Globus pallidus (tissue), 1 donor: ENCODE data around the gene RRP1.
A peak's percentile ranks its signal among the peaks of the same experiment; 100 is the strongest.

Experiments
- DNase-seq: peaks from one replicate; pipeline ENCODE4 v3.0.0-alpha.2; 2015; ENCODE audit warnings: low spot score

Gene RRP1

DNA sequence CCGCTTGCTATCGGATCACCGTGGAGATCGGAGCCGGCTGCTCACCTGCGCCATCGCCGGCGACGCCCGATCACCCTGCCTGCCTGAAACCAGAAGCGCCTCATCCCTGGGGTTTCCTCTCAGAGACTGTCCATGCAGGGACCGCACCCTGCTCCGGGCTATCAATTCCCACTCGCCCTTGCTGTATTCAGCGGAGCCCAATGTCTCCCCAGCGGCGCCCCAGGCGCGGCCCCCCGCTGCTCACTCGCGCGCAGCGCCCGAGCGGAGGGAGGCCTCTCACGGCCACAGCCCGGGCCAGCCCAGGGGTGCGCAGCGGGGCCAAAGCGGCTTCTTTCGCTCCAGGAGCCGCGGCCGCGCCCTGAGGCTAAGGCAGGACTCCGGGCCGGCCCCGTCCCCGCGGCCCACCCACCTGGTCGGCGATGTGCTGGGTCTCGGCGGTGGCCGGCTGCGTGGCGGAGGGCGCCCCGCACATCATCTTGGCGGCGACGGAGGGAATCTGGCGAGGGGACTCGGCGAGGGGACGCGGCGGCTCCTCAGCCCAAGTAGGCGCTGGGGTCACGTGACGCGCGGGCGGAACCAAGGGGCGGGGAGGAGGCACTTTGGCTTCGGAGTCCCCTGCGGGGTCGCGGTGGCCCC lies 13.5 kb upstream of the RRP1 start, which contains the start of gene CSTB:
Gene CSTB (minus strand): TSS at position 514 of the 636 bp plus-strand sequence. CDS start 39 bp downstream, at position 475.
- DNase-seq, result peak; percentile 82

DNA sequence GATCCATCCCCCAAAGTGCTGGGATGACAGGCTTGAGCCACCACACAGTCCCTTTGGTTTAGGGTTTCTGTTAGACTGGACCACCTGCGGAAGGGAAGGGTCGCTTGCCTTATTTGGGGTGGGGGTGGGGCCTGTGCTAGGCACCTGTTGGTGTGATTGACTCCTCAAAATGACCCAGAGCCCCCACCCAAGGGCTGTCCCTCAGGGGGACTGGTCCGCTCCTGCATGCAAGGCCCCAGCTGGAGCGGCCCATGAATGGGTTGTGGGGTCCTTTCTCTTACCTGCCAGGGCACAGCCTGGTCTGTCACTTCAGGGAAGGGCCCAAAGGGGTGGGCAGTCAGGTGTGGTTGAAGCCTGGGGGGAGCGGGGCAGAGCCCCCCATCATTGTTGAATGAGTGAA lies 11.4 kb upstream of the RRP1 start:
- DNase-seq, result no peak

DNA sequence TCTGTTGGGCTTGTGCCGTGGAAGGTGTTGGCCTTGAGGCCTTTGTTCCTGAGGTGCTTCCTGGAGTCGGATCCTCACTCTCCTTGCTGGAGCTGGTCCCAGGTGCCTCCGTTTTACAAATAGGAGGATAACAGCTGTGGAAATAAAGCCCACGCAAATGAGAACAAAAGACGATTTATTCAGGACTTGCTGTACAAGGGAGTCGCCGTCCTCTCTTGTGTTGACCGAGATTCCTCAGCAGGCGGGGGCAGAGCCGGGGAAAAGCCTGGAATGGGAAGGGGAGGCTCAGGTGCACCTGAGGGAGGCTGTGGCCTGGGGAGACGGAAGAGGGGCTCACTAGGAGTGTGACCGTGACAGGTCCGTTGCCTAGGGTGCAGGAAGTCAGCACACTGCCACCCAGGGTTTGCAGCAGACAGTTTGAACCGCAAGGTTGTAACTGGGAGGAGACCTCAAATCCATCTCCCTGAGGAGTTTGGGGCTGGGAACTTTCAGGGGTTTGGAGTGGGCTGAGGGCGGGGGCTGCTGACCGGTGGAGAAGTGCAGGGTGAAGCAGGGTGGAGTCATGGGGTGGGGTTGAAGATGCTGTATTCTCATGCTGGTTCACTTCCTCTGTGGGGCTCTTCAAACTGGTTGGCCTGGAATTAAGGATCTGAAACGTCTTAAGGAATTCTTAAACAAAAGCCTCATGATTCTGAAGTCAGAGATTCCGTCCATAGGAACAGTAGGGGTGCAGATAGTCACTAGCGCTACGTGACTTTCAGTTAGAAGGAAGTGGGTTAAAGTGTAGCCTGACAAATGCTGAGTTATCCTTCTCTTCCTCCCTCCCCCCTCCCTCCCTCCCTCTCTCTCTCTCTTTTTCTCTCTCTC lies 10.7 kb upstream of the RRP1 start:
- no peak for DNase-seq

DNA sequence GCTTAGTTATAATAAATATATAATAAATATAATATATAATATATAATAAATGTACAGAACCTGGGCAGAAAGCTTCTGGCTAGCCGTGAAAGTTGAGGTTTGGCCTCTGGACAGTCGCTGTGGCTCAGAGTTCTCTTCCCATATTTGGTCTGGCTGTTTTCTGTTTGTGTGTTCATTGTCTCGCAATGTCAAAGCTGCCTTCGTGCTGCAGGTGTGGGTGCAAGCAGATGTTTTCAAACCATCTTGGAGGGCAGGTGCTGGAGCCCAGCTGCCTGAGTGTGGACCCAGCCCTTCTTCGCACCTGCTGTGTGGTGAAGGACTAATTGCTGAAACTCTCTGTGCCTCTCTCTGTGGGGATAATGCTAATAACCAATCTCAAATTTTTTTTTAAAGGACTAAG lies 9.7 kb upstream of the RRP1 start:
- no peak for DNase-seq

DNA sequence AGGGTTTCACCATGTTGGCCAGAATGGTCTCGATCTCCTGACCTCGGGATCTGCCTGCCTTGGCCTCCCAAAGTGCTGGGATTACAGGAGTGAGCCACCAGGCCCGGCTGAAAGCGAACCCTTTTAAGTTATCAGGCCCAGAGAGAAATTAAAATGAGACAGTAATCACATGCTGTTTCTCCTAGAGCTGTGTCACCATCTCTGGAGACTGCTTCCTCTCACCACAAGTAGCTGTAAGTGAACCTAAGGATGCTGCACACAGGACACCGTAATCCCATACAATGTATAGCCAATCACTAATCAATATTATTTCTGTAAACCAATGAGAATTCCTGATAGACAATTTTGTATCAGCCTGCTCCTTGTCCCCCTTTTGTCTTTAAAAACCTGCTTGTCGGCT lies 7.5 kb upstream of the RRP1 start:
- no peak for DNase-seq

DNA sequence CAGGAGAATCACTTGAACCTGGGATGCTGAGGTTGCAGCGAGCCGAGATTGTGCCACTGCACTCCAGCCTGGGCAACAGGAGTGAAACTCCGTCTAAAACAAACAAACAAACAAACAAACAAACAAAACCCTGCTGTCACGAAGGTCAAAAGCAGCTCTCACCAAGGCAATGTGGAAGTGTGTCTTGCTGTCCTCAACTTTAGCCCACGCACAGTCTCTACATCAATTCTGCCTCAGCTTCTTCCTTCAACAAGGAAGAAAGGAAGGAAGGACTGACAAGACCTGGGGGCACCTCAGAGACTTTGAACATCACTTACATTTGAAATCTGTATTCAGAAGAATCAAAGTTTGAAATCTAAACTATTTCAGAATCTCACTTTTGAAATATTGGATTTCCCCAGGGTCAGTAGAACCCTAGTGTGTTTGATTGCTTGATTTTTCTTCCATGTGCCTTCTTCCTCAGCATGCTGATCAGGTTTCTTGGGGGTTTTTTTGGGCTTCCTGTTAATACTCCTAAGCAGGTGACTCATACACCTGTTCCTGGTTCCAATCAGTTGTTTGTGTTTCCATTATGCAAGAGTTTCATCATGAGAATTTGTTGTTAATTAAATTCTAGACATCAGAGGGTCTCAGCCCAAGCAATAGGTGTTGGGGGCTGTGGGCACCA lies 6.8 kb upstream of the RRP1 start:
- DNase-seq, result no peak

DNA sequence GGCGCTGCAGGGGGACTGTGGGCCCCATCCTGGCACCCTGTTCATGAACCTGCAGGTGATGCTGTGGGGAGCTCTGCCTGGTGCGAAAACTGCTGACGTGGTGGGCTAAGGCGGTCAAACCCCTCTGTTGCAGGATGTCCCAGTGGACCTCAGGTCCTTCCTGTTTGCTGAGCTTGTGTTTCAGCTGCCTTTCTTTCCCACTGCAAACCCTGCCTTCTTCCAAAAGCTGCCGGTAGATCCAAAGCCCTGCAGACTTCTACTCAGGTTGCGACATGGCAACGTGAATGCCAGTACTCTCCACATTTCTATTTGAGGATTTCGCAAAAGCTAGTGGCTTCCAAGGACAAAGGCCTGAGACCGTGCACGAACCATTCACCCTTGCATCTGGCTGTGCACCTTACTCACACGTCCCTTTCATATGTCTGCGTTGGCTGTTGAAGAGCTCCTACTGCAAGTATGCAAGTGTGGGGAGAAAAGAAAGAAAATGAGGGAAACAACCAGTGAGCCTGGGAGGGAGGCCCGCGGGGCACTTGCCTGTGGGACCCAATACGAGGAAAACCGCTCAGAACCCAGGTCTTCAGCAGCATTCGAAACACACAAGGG lies 6.2 kb upstream of the RRP1 start:
- no peak for DNase-seq

DNA sequence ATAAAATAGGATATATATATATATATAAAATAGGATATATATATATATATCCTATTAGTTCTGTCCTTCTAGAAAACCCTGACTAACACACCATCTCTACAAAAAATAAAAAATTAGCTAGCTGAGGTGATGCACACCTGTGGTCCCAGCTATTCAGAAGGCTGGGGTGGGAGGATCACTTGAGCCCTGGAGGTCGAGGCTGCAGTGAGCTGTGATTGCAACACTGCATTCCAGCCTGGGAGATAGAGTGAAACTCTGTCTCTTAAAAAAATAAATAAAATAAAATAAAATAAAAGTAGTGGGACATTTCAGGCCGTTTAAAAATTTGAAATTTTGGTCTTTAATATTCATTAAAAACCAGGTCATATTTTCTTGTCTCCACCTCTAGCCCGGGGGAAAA lies 4.2 kb upstream of the RRP1 start:
- DNase-seq, result no peak

DNA sequence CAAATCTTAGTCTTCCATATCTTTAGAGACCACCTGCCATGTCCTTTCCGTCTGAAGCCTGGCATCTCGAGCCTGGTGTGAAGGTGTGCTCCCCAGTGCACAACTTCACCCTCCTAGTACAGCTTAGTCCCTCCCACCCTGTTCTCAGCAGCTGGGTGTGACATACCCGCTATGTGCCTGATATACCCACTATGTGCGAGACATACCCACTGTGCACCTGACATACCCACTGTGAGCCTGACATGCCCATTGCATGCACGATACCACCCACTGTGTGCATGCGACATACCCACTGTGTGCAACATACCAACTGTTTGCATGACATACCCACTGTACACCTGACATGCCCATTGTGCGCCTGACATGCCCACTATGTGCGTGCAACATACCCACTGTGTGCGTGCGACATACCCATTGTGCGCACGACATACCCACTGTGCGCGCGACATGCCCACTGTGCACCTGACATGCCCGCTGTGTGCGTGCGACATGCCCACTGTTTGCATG lies 3.0 kb upstream of the RRP1 start:
- DNase-seq, result no peak

DNA sequence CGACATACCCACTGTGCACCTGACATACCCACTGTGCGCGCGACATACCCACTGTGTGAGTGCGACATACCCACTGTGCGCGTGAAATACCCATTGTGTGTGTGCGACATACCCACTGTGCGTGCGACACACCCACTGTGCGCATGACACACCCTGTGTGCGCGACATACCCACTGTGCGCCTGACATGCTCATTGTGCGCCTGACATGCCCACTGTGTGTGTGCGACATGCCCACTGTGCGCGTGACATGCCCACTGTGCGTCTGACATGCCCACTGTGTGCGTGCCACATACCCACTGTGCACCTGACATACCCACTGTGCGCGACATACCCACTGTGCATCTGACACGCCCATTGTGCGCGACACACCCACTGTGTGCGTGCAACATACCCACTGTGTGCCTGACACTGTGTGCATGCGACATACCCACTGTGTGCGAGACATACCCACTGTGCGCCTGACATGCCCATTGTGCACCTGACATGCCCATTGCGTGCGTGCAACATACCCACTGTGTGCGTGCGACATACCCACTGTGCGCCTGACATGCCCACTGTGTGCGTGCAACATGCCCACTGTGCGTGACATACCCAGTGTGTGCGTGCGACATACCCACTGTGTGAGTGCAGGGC lies 2.5 kb upstream of the RRP1 start:
- no peak for DNase-seq

DNA sequence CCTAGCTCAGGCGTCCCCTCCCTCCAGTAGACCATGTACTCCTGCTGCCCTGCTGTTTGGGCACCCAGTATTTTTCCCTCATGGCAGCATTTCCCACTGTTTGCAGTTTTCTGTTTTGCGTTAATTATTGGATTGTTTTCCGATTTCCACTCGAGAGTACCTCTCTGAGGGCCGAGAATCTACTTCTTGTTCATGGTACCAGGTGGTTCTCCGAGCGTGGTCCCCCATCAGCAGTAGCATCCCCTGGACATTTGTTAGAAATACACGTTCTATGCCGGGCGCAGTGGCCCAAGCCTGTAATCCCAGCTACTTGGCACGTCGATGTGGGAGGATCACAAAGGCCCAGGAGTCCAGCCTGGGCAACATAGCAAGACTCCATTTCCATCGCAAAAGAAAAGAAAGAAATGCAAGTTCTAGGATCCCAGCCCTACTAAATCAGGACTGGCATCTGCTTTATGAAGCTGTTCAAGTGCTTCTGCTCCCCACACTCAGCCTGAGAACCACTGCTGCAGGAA lies 690 bp downstream of the RRP1 start:
- DNase-seq, result no peak

DNA sequence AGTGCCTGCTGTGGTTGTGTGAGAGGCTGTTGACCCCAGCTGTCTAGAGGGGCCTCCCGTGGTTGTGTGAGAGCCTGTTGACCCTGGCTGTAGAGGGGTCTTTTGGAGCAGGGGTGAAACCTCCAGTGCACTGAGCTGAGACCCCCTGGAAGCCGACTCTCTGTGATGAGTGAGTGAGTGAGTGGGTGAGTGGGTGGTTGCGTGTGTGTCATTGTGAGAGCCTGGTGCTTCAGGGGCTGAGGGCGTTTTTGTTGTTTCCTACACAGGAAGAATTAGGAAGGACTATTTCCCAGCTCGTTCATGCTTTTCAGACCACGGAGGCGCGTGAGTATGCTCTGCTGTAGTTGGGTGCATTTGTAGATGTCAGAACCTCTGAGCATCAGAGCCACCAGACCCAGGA lies 3.0 kb downstream of the RRP1 start:
- DNase-seq, result no peak

DNA sequence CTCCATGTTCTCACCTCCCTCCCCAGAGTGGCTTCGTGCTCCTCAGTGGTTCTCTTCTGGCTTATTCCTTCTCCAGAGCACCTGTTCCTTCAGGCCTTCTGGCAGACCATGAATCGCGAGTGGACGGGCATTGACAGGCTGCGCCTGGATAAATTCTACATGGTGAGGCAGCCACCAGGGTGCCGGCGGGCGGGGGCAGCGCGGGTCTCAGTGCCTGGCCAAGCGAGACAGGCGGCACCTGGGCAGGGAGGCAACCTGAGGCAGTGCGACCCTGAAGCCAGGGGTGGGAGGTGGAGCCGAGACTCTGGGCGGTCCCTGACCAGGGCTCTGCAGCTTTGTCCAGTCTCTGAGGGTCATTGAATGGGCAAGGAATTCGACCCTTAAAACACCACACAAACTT lies 3.9 kb downstream of the RRP1 start:
- no peak for DNase-seq

DNA sequence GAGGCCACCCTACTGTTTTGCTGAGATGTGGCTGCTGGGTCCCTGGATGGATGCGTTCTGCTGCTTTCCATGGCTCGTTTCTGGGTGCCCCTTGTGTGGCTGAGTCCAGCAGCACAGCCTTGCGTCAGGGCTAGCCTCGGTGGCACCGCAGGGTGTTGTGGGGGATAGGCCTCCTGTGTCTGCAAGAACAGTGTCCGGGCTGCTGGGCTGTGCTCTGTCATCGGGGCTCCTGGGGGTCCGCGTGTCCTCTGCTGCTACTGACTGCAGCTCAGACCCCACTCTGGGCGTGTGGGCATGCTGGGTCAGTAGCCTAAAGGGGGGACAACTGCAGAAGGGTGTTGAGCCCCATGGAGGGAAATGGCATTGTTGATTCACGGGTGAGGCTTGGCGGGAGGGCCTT lies 4.9 kb downstream of the RRP1 start:
- no peak for DNase-seq

DNA sequence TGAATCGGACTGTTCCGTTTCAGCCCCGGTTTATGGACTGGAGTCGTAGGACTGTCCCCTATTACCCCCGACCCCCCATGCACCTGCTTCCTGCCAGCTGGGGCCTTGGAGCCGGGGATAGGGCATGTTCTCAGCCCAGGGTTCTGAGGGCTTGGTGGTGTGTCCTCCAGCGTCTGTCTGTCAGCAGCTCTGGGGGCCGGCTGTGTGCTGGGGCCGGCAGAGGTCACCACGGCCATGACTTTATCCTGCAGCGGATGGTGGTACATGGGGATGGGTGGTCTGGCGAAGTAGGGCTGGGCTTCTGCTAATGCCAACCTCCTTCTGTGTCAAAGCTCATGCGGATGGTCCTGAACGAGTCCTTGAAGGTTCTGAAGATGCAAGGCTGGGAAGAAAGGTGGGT lies 5.5 kb downstream of the RRP1 start:
- no peak for DNase-seq

DNA sequence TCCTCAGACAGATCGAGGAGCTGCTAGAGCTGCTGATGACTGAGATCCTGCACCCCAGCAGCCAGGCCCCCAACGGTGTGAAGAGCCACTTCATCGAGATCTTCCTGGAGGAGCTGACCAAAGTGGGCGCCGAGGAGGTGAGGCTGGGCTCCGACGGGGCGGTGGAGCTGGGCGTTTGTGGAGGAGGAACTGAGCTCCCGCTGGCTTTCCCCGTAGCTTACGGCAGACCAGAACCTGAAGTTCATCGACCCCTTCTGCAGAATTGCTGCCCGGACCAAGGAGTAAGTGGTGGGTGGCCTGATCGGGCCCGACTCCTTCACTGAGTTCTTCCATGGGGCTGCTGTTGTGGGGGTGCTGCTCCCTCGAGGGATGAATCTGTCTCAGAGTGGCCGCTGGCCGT lies 8.0 kb downstream of the RRP1 start:
- DNase-seq, result no peak

DNA sequence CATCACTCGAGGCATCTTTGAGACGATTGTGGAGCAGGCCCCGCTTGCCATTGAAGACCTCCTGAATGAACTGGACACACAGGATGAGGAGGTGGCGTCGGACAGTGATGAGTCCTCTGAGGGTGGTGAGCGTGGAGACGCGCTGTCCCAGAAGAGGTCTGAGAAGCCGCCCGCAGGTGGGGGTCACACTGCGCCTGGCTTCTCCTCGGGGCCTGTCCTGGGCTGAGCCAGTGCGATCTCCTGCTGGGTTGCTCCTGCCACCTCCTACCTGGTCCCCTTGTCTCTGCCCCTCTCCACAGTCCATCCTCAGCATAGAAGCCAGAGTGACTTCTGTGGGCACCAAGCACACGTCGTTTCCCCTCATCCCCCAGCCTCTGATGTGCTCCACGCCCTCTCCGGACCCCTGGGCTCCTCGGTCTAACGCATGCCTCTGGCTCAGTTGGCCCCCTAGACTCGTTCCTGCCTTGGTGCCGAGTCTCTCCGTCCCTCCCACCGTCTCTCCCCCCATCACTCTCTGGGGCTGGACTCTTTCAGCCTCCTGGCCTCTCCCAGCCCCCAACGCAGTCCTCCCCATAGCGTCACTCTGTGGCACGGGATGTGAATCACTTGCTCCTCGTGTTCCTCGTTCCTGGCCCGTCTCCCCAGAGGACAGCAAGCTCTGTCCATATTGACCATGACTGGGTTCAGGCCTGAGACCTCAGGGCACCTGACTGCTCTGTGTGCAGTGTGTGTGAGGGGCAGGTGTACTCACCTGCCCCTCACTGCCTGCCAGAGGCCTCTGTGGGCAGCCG lies 8.7 kb downstream of the RRP1 start:
- DNase-seq, result no peak

DNA sequence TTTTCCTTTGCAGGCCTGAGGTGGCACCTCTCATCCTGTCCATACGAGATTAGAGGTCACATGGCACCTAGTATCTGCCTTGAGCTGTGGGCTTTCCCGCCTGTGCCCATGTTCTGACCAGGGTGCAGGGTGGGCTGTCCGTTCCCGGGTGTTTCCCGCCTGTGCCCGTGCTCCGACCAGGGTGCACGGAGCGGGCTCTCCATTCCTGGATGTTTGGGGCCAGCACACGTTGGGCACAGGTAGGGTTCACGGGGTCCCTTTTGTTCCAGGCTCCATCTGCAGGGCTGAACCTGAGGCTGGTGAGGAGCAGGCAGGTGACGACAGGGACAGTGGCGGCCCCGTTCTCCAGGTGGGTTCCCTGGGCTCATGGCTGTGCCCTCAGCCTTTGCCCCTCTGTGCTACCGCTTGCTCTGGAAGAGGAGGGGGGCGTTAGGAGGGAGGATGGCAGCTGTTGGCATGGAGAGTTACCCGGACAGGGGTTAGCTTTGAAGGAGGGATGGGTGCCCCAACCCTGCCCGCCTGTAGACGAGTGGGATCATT lies 10.0 kb downstream of the RRP1 start:
- DNase-seq, result no peak

DNA sequence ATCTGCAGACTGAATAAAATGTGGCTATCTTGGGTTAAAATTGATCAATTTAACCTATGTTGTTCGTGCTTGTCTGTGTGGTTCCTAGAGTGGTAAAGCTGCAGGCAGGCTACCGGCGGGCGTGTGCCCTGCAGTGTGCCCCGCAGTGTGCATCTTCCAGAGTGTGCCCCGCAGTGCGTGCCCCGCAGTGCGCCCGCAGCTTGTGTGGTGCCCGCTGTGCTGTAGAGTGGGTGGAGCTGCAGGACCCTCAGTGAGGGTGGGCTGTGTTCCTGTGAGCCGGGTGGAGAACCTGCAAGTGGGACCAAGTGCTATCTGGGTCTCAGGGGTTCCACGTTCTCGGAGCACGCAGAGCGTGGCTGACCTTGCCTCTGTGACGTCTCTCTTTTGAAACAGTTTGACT lies 10.7 kb downstream of the RRP1 start:
- no peak for DNase-seq

DNA sequence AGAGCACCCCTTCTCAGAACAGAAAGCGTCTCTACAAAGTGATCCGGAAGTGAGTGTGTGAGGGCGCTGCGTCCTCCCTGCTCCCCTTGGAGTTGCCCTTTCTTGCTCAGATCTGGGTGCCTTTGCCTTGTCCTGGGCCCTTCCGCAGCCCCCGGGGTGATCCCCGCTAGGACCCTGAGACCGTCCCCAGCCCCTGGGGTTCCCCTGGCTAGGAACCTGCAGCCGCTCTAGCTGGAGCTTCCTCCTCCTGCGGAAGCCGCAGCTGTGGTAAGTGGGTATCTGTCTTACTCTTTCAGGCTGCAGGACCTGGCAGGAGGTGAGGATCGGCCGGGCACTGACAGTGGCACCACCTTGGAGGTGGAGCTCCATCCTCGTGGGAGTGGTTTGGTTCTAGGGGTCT lies 11.2 kb downstream of the RRP1 start:
- DNase-seq, result no peak
